GM18526 (cell line): ENCODE measurements around the gene SELENOS.

ENCODE experiments used
- POLR2A ChIP-seq: IDR thresholded peaks from 3 replicates; pipeline ENCODE4 v1.6.1; 2011; ENCODE audit not compliant: insufficient read length; ENCODE audit errors: extremely low read depth

The SELENOS gene

GRCh38 chr15:101314336-101315125 lies 37.2 kb upstream of the SELENOS start:
- TF ChIP-seq POLR2A = no peak

GRCh38 chr15:101313041-101313761 lies 35.9 kb upstream of the SELENOS start:
- no peak for TF ChIP-seq POLR2A

GRCh38 chr15:101310508-101310907 lies 33.2 kb upstream of the SELENOS start:
- no peak for TF ChIP-seq POLR2A

GRCh38 chr15:101310161-101310480 lies 32.8 kb upstream of the SELENOS start:
- TF ChIP-seq POLR2A = no peak

GRCh38 chr15:101309436-101310160 lies 32.3 kb upstream of the SELENOS start:
- TF ChIP-seq POLR2A = no peak

GRCh38 chr15:101308604-101309435 lies 31.5 kb upstream of the SELENOS start:
- no peak for TF ChIP-seq POLR2A

- no peak for TF ChIP-seq POLR2A
Measured at GRCh38 chr15:101307897-101308603, 30.8 kb upstream of the SELENOS start.

- TF ChIP-seq POLR2A = no peak
Measured at GRCh38 chr15:101307048-101307896, 30.0 kb upstream of the SELENOS start.

- TF ChIP-seq POLR2A = no peak
Measured at GRCh38 chr15:101306341-101307047, 29.2 kb upstream of the SELENOS start.

GRCh38 chr15:101305820-101306255 lies 28.6 kb upstream of the SELENOS start:
- no peak for TF ChIP-seq POLR2A

- no peak for TF ChIP-seq POLR2A
Measured at GRCh38 chr15:101303408-101303807, 26.1 kb upstream of the SELENOS start.

- no peak for TF ChIP-seq POLR2A
Measured at GRCh38 chr15:101296418-101297405, 19.4 kb upstream of the SELENOS start.
